Measurements from ENCODE around the gene BAZ2B.
A peak's percentile ranks its signal among the peaks of the same experiment; 100 is the strongest.
"Not testable (repeated sequence)": the region's sequence is repeated elsewhere in the genome, so short reads cannot be mapped to it uniquely, and the experiment has no call there.

BAZ2B gene

GRCh38 chr2:159371506-159371905 is 244.8 kb downstream of the BAZ2B start (continued):
- TF ChIP-seq ZFP30 (CRISPR knock-in tag; IDR thresholded peaks at IDR 0.05) = no peak

- TF ChIP-seq CSRNP3 (CRISPR knock-in tag; IDR thresholded peaks at IDR 0.05) = no peak
- TF ChIP-seq TSHZ2 (CRISPR knock-in tag; IDR thresholded peaks at IDR 0.05) = no peak
- TF ChIP-seq ESRRG (CRISPR knock-in tag; IDR thresholded peaks at IDR 0.05) = no peak
- no peak for TF ChIP-seq TOX (CRISPR knock-in tag; IDR thresholded peaks at IDR 0.05; ENCODE audit: borderline replicate concordance)
- TF ChIP-seq TCF4 (CRISPR knock-in tag; IDR thresholded peaks at IDR 0.05; ENCODE audit: borderline replicate concordance) = no peak
- ATAC-seq = no peak
Observed at GRCh38 chr2:159366538-159366937, 249.8 kb downstream of the BAZ2B start.

- no peak for TF ChIP-seq BACH2 (CRISPR knock-in tag; IDR thresholded peaks at IDR 0.05; ENCODE audit: borderline replicate concordance)
- TF ChIP-seq PPARA (CRISPR knock-in tag; IDR thresholded peaks at IDR 0.05; ENCODE audit: borderline replicate concordance) = no peak
- ATAC-seq = no peak
Observed at GRCh38 chr2:159362816-159363251, 253.5 kb downstream of the BAZ2B start.

GRCh38 chr2:159362094-159362493 is 254.3 kb downstream of the BAZ2B start:
- ATAC-seq = no peak
- TF ChIP-seq CREB5 (CRISPR knock-in tag; IDR thresholded peaks at IDR 0.05; ENCODE audit: low read depth) (no peak), RARB (CRISPR knock-in tag; IDR thresholded peaks at IDR 0.05) (no peak), ZNF565 (CRISPR knock-in tag; conservative IDR thresholded peaks at IDR 0.05; ENCODE audit: low read depth) (no peak), ISL1 (CRISPR knock-in tag; IDR thresholded peaks at IDR 0.05) (no peak), ZC3H10 (CRISPR knock-in tag; IDR thresholded peaks at IDR 0.05) (no peak), POU6F1 (CRISPR knock-in tag; IDR thresholded peaks at IDR 0.05; ENCODE audit: borderline replicate concordance, low read depth) (no peak), TOX (CRISPR knock-in tag; IDR thresholded peaks at IDR 0.05; ENCODE audit: borderline replicate concordance) (no peak), BACH2 (CRISPR knock-in tag; IDR thresholded peaks at IDR 0.05; ENCODE audit: borderline replicate concordance) (no peak), ARNTL (CRISPR knock-in tag; IDR thresholded peaks at IDR 0.05; ENCODE audit: borderline replicate concordance, low read depth) (no peak), SNAI2 (CRISPR knock-in tag; IDR thresholded peaks at IDR 0.05) (no peak), CSDC2 (CRISPR knock-in tag; IDR thresholded peaks at IDR 0.05) (no peak), ZNF8 (CRISPR knock-in tag; IDR thresholded peaks at IDR 0.05) (no peak)

GRCh38 chr2:159361603-159362002 is 254.7 kb downstream of the BAZ2B start:
- TF ChIP-seq ZNF8 (CRISPR knock-in tag; IDR thresholded peaks at IDR 0.05) = peak; percentile 63
- not testable (repeated sequence) for ATAC-seq

- no peak for ATAC-seq
- TF ChIP-seq GLIS3 (CRISPR knock-in tag; IDR thresholded peaks at IDR 0.05) = no peak
- no peak for TF ChIP-seq RARB (CRISPR knock-in tag; IDR thresholded peaks at IDR 0.05)
- no peak for TF ChIP-seq CSDC2 (CRISPR knock-in tag; IDR thresholded peaks at IDR 0.05)
- no peak for TF ChIP-seq ZNF8 (CRISPR knock-in tag; IDR thresholded peaks at IDR 0.05)
- TF ChIP-seq TCF4 (CRISPR knock-in tag; IDR thresholded peaks at IDR 0.05; ENCODE audit: borderline replicate concordance) = no peak
- no peak for TF ChIP-seq SNAI2 (CRISPR knock-in tag; IDR thresholded peaks at IDR 0.05)
- no peak for TF ChIP-seq ISL1 (CRISPR knock-in tag; IDR thresholded peaks at IDR 0.05)
- no peak for TF ChIP-seq PATZ1 (CRISPR knock-in tag; IDR thresholded peaks at IDR 0.05; ENCODE audit: borderline replicate concordance)
- no peak for TF ChIP-seq ZC3H10 (CRISPR knock-in tag; IDR thresholded peaks at IDR 0.05)
- no peak for TF ChIP-seq ARNTL (CRISPR knock-in tag; IDR thresholded peaks at IDR 0.05; ENCODE audit: borderline replicate concordance, low read depth)
- no peak for TF ChIP-seq PPARA (CRISPR knock-in tag; IDR thresholded peaks at IDR 0.05; ENCODE audit: borderline replicate concordance)
- no peak for TF ChIP-seq TOX (CRISPR knock-in tag; IDR thresholded peaks at IDR 0.05; ENCODE audit: borderline replicate concordance)
- TF ChIP-seq ZNF565 (CRISPR knock-in tag; conservative IDR thresholded peaks at IDR 0.05; ENCODE audit: low read depth) = no peak
- no peak for TF ChIP-seq POU6F1 (CRISPR knock-in tag; IDR thresholded peaks at IDR 0.05; ENCODE audit: borderline replicate concordance, low read depth)
- TF ChIP-seq ZNF70 (CRISPR knock-in tag; IDR thresholded peaks at IDR 0.05) = no peak
- TF ChIP-seq BACH2 (CRISPR knock-in tag; IDR thresholded peaks at IDR 0.05; ENCODE audit: borderline replicate concordance) = no peak
Observed at GRCh38 chr2:159356053-159356554, 260.2 kb downstream of the BAZ2B start.

All from SK-N-SH treated with all-trans-retinoic acid at 6 μM for 48 hours (cell line).